Liver (tissue), 9 donors: Measurements from ENCODE around the gene CAMKMT. TPM values are rescaled to one million over a fixed set of nuclear protein-coding genes. Genes with fewer than 3 reads are reported as not detected.

Experiments
- DNase-seq: peaks from one replicate; pipeline ENCODE4 v3.0.0-alpha.2; 2017; ENCODE audit warnings: low spot score
- H3K27ac ChIP-seq, 2 donors: one replicate each; pipeline ENCODE4 v1.7.0; 2013; ENCODE audit warnings: inconsistent platforms in 2 of 2, low read length in 2 of 2, control low read depth in 1 of 2, low read depth in 1 of 2, mild to moderate bottlenecking in 1 of 2
- H3K27me3 ChIP-seq, 4 donors: one replicate each; pipeline versions ENCODE4 v1.6.1 to v1.7.0; 2013; ENCODE audit warnings: low read length in 3 of 4, inconsistent platforms in 1 of 4, mild to moderate bottlenecking in 1 of 4, moderate library complexity in 1 of 4; ENCODE audit not compliant: control insufficient read depth in 4 of 4, insufficient read depth in 4 of 4
- H3K36me3 ChIP-seq, 4 donors: one replicate each; pipeline versions ENCODE4 v1.6.1 to v1.7.0; 2013; ENCODE audit warnings: low read length in 3 of 4, mild to moderate bottlenecking in 3 of 4, low read depth in 1 of 4, moderate library complexity in 1 of 4; ENCODE audit not compliant: control insufficient read depth in 4 of 4, insufficient read depth in 3 of 4
- H3K4me1 ChIP-seq, 4 donors: one replicate each; pipeline versions ENCODE4 v1.6.1 to v1.7.0; 2013; ENCODE audit warnings: low read length in 3 of 4, mild to moderate bottlenecking in 3 of 4, moderate library complexity in 1 of 4; ENCODE audit not compliant: control insufficient read depth in 4 of 4, insufficient read depth in 4 of 4
- H3K4me3 ChIP-seq, 3 donors: one replicate each; pipeline versions ENCODE4 v1.6.1 to v1.7.0; 2013; ENCODE audit warnings: low read length in 3 of 3, control low read depth in 1 of 3, low read depth in 1 of 3, mild to moderate bottlenecking in 1 of 3
- H3K9ac ChIP-seq, 2 donors: one replicate each; pipeline ENCODE4 v1.7.0; 2013; ENCODE audit warnings: low read length in 2 of 2, mild to moderate bottlenecking in 2 of 2, moderate library complexity in 2 of 2, control low read depth in 1 of 2, low read depth in 1 of 2
- H3K9me3 ChIP-seq, 4 donors: one replicate each; pipeline versions ENCODE4 v1.6.1 to v1.7.0; 2013; ENCODE audit warnings: low read length in 3 of 4; ENCODE audit not compliant: control insufficient read depth in 4 of 4
- ATF3 ChIP-seq: IDR thresholded peaks from 2 replicates; pipeline ENCODE4 v1.6.1; 2016; ENCODE audit warnings: antibody characterized with exemption
- CTCF ChIP-seq: fragments of 150-350 bp; IDR thresholded peaks from 2 replicates; pipeline ENCODE4 v1.5.1; 2017; ENCODE audit warnings: improper control_type of control experiment, low read depth, low read length; ENCODE audit not compliant: missing input control
- EGR1 ChIP-seq, 2 donors: IDR thresholded peaks; 2 replicates each; pipeline ENCODE4 v1.6.1; 2016 to 2018; ENCODE audit warnings: antibody characterized with exemption in 2 of 2, low read depth in 2 of 2
- FOXA1 ChIP-seq: IDR thresholded peaks from 2 replicates; pipeline ENCODE4 v1.6.1; 2016; ENCODE audit warnings: antibody characterized with exemption
- FOXA2 ChIP-seq: IDR thresholded peaks from 2 replicates; pipeline ENCODE4 v1.6.1; 2016; ENCODE audit warnings: antibody characterized with exemption
- GABPA ChIP-seq, 2 donors: IDR thresholded peaks in 1 of 2; conservative IDR thresholded peaks in 1 of 2; 2 replicates each; pipeline ENCODE4 v1.6.1; 2016; ENCODE audit warnings: antibody characterized with exemption in 2 of 2, mild to moderate bottlenecking in 1 of 2, moderate library complexity in 1 of 2
- HNF4A ChIP-seq, 2 donors: conservative IDR thresholded peaks; 2 replicates each; pipeline ENCODE4 v1.6.1; 2016; ENCODE audit warnings: antibody characterized with exemption in 2 of 2, mild to moderate bottlenecking in 2 of 2
- HNF4G ChIP-seq: IDR thresholded peaks from 2 replicates; pipeline ENCODE4 v1.6.1; 2016; ENCODE audit warnings: antibody characterized with exemption
- NR2F2 ChIP-seq: IDR thresholded peaks from 2 replicates; pipeline ENCODE4 v1.6.1; 2016; ENCODE audit warnings: antibody characterized with exemption
- REST ChIP-seq: IDR thresholded peaks from 2 replicates; pipeline ENCODE4 v1.6.1; 2016; ENCODE audit warnings: antibody characterized with exemption, mild to moderate bottlenecking
- RXRA ChIP-seq, 2 donors: IDR thresholded peaks; 2 replicates each; pipeline ENCODE4 v1.6.1; 2017 to 2018; ENCODE audit warnings: antibody characterized with exemption in 2 of 2, mild to moderate bottlenecking in 1 of 2
- SP1 ChIP-seq: IDR thresholded peaks from 2 replicates; pipeline ENCODE4 v1.6.1; 2018; ENCODE audit warnings: antibody characterized with exemption, mild to moderate bottlenecking
- TAF1 ChIP-seq: conservative IDR thresholded peaks from 2 replicates; pipeline ENCODE4 v1.6.1; 2016; ENCODE audit warnings: antibody characterized with exemption, mild to moderate bottlenecking
- YY1 ChIP-seq: IDR thresholded peaks from 2 replicates; pipeline ENCODE4 v1.6.1; 2016; ENCODE audit warnings: antibody characterized with exemption, mild to moderate bottlenecking
- ZBTB33 ChIP-seq: IDR thresholded peaks from 2 replicates; pipeline ENCODE4 v1.6.1; 2016; ENCODE audit warnings: antibody characterized with exemption
- WGBS: extraction: QIAGEN DNeasy Blood & Tissue Kit; methylation state at CpG from one replicate; pipeline ENCODE4 v1.1.7; 2013; 5-methylcytosine and 5-hydroxymethylcytosine counted together
- polyA plus RNA-seq, 2 donors: library from polyadenylated mRNA; stranded (reverse) in 1 of 2; unstranded in 1 of 2; fragments of 200-250 nt in 1 of 2; fragments of >200 nt in 1 of 2; fragmentation: Nextera tagmentation in 1 of 2; extraction: Ambion mirVana in 1 of 2; gene quantifications; one replicate each; pipeline versions ENCODE4 v1.2.1 to v1.2.3, GENCODE V29; 2013 to 2015
- total RNA-seq, 2 donors: library from RNA; depleted of rRNA; stranded (reverse); fragments of >200 nt; gene quantifications; one replicate each; pipeline ENCODE4 v1.2.3, GENCODE V29; 2014
- donor health status: healthy.
- donor health status: healthy.
- donor health status: healthy.
- donor health status: healthy.
- donor health status: healthy.

Gene CAMKMT
- total and polyA plus RNA-seq, 4 donors, result 1.5 to 12.7 (median 7.1) TPM

- TF ChIP-seq CTCF (no peak), SP1 (no peak), EGR1 (IDR thresholded peaks at IDR 0.05; ENCODE audit: low read depth in 2 of 2) (no peak), HNF4A (conservative IDR thresholded peaks at IDR 0.05) (no peak), GABPA (IDR thresholded peaks at IDR 0.05 in 1 of 2, conservative IDR thresholded peaks at IDR 0.05 in 1 of 2) (no peak), HNF4G (no peak), ATF3 (no peak)
Measured at GRCh38 chr2:44652701-44653100, 291.0 kb downstream of the CAMKMT start (continued).

- Histone ChIP-seq H3K4me1 (peaks cover 0 to 3% (median 0%) of the 10 kb centered on the region in 4 donors), H3K36me3 (no peaks in the 10 kb centered on the region)
- 91% methylated on average over 5 of the region's 5 CpGs for WGBS
Measured at GRCh38 chr2:44655401-44655864, 293.7 kb downstream of the CAMKMT start.

More at GRCh38 chr2:44655401-44655864, 293.7 kb downstream of the CAMKMT start:
- Histone ChIP-seq H3K9me3 (no peaks in the 10 kb centered on the region), H3K4me3 (no peak overlapping the region), H3K27me3 (no peaks in the 10 kb centered on the region), H3K9ac (no peak overlapping the region), H3K27ac (no peak overlapping the region)
- TF ChIP-seq ATF3, result no peak
- TF ChIP-seq FOXA1, result no peak
- no peak for TF ChIP-seq RXRA (IDR thresholded peaks at IDR 0.05)
- no peak for TF ChIP-seq ZBTB33
- TF ChIP-seq GABPA (IDR thresholded peaks at IDR 0.05 in 1 of 2, conservative IDR thresholded peaks at IDR 0.05 in 1 of 2), result no peak
- TF ChIP-seq EGR1 (IDR thresholded peaks at IDR 0.05; ENCODE audit: low read depth in 2 of 2), result no peak
- no peak for TF ChIP-seq HNF4A (conservative IDR thresholded peaks at IDR 0.05)
- no peak for TF ChIP-seq NR2F2
- TF ChIP-seq YY1, result no peak
- TF ChIP-seq HNF4G, result no peak
- no peak for TF ChIP-seq FOXA2
- TF ChIP-seq CTCF, result no peak
- no peak for TF ChIP-seq REST
- TF ChIP-seq TAF1, result no peak
- DNase-seq, result no peak
